OCI-LY3 (cell line): ENCODE results near the gene KYAT1.
"Not testable (repeated sequence)": the region's sequence is repeated elsewhere in the genome, so short reads cannot be mapped to it uniquely, and the experiment has no call there.

Source experiments
- H2AFZ ChIP-seq: fragments of 200-600, 300-600 bp; shearing (Covaris generic); 2 replicates; pipeline ENCODE4 v1.6.0; 2014; ENCODE audit warnings: antibody characterized with exemption, low read depth, low read length
- H3K27ac ChIP-seq: fragments of 200-600, 300-600 bp; sonication (generic); 2 replicates; pipeline ENCODE4 v1.5.1; 2014; ENCODE audit warnings: mild to moderate bottlenecking, low read length, moderate library complexity, mixed read lengths
- H3K27me3 ChIP-seq: fragments of 200-600, 300-600 bp; sonication (generic); 2 replicates; pipeline ENCODE4 v1.6.1; 2014; ENCODE audit warnings: low read depth, low read length, mixed read lengths
- H3K36me3 ChIP-seq: fragments of 200-600, 300-600 bp; sonication (generic); replicated peaks from 2 replicates; pipeline ENCODE3; 2014; ENCODE audit warnings: low read depth, low read length, mixed read lengths
- H3K4me1 ChIP-seq: fragments of 300-600, 200-600 bp; sonication (generic); 2 replicates; pipeline ENCODE4 v1.6.1; 2014; ENCODE audit warnings: low read length, mixed read lengths
- H3K4me2 ChIP-seq: fragments of 200-600, 300-600 bp; sonication (generic); 2 replicates; pipeline ENCODE4 v1.6.1; 2014; ENCODE audit warnings: low read length, mixed read lengths
- H3K4me3 ChIP-seq: fragments of 300-600, 200-600 bp; sonication (generic); 2 replicates; pipeline ENCODE4 v1.5.1; 2014; ENCODE audit warnings: antibody characterized with exemption, mild to moderate bottlenecking, low read length, moderate library complexity
- H3K79me2 ChIP-seq: fragments of 300-600, 200-600 bp; shearing (Covaris generic); 2 replicates; pipeline ENCODE4 v1.6.1; 2014; ENCODE audit warnings: mild to moderate bottlenecking, low read length, mixed read lengths
- H3K9ac ChIP-seq: fragments of 300-600, 200-600 bp; shearing (Covaris generic); 2 replicates; pipeline ENCODE4 v1.6.0; 2014; ENCODE audit warnings: mild to moderate bottlenecking, low read length, moderate library complexity
- H3K9me3 ChIP-seq: fragments of 200-600, 300-600 bp; shearing (Covaris generic); 2 replicates; pipeline ENCODE4 v1.6.1; 2014; ENCODE audit warnings: low read length, mixed read lengths; ENCODE audit not compliant: insufficient read depth
- H4K20me1 ChIP-seq: fragments of 200-600, 300-600 bp; sonication (generic); 2 replicates; pipeline ENCODE4 v1.6.1; 2016; ENCODE audit warnings: low read length, mixed read lengths; ENCODE audit not compliant: insufficient read depth
- EZH2phosphoT487 ChIP-seq: fragments of 200-600 bp; shearing (Covaris generic); IDR thresholded peaks from 2 replicates; pipeline ENCODE4 v1.6.1; 2018; ENCODE audit warnings: antibody characterized with exemption, mixed run types, low read depth
- TF ChIP-seq, protein P1 (sequence below): fragments of 200-600, 300-600 bp; sonication (generic); IDR thresholded peaks from 2 replicates; pipeline ENCODE4 v1.5.1; 2014; ENCODE audit warnings: antibody characterized with exemption, low read length, low read depth

The KYAT1 gene

DNA sequence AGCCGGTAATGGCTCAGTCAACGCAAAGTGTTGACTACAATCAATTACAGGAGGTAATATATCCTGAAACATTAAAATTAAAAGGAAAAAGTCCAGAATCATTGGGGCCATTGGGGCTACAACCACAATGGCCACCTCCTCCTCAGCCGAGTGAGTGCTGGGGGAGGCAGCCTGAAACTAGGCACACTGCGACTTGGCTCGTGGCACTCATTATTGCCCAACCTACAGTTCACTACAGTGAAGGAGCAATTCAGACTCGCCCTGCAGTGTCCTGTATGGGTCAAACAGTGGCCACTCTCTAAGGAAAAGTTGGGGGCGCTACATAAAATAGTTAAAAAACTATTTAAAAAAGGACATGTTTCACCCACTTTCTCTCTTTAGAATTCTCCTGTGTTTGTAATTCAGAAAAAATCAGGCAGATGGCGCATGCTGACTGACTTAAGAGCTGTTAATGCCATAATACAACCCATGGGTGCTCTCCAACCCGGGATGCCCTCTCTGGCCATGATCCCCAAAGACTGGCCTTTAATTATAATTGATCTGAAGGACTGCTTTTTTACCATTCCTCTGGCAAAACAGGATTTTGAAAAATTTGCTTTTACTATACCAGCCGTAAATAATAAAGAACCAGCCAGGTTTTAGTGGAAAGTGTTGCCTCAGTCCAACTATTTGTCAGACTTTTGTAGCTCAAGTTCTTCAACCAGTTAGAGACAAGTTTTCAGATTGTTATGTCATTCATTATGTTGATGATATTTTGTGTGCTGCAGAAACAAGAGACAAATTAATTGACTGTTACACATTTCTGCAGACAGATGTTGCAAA, 29.8 kb downstream of the KYAT1 start:
- not testable (repeated sequence) for H3K9ac ChIP-seq, H3K4me3 ChIP-seq, H4K20me1 ChIP-seq, H3K36me3 ChIP-seq, H3K27ac ChIP-seq, H3K4me2 ChIP-seq, H3K27me3 ChIP-seq, H3K9me3 ChIP-seq, H3K4me1 ChIP-seq, H3K79me2 ChIP-seq, H2AFZ ChIP-seq
- TF ChIP-seq, protein P1, sequence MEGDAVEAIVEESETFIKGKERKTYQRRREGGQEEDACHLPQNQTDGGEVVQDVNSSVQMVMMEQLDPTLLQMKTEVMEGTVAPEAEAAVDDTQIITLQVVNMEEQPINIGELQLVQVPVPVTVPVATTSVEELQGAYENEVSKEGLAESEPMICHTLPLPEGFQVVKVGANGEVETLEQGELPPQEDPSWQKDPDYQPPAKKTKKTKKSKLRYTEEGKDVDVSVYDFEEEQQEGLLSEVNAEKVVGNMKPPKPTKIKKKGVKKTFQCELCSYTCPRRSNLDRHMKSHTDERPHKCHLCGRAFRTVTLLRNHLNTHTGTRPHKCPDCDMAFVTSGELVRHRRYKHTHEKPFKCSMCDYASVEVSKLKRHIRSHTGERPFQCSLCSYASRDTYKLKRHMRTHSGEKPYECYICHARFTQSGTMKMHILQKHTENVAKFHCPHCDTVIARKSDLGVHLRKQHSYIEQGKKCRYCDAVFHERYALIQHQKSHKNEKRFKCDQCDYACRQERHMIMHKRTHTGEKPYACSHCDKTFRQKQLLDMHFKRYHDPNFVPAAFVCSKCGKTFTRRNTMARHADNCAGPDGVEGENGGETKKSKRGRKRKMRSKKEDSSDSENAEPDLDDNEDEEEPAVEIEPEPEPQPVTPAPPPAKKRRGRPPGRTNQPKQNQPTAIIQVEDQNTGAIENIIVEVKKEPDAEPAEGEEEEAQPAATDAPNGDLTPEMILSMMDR = peak; percentile 40

DNA sequence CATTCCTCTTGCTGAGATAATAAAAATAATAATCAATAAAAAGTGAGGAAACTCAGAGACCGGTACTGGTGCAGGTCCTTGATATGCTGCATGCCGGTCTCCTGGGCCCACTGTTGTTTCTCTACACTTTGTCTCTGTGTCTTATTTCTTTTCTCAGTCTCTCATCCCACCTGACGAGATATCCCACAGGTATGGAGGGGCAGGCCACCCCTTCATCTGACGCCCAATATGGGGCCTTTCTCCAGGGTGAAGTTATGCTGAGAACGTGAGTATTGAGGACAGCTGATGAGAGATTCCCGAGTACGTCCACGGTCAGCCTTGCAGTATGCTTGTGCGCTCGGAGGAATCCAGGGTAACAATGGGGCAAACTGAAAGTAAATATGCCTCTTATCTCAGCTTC, 30.7 kb downstream of the KYAT1 start:
- H4K20me1 ChIP-seq = not testable (repeated sequence)

GRCh38 chr9:128847803-128848202, 33.9 kb downstream of the KYAT1 start:
- Histone ChIP-seq H3K27me3 (no peaks in the 10 kb centered on the region), H2AFZ (no peak overlapping the region), H3K79me2 (no peaks in the 10 kb centered on the region), H3K9ac (no peak overlapping the region), H3K4me2 (no peak overlapping the region), H4K20me1 (no peaks in the 10 kb centered on the region), H3K4me1 (no peaks in the 10 kb centered on the region), H3K9me3 (no peaks in the 10 kb centered on the region), H3K4me3 (no peak overlapping the region), H3K27ac (no peak overlapping the region), H3K36me3 (no peaks in the 10 kb centered on the region)
- TF ChIP-seq, protein P1 = no peak
- no peak for TF ChIP-seq EZH2phosphoT487

More for the DNA sequence above, 30.7 kb downstream of the KYAT1 start:
- not testable (repeated sequence) for H3K4me3 ChIP-seq, H3K4me2 ChIP-seq, H3K27me3 ChIP-seq, H3K79me2 ChIP-seq, H3K9ac ChIP-seq, H3K27ac ChIP-seq, H3K36me3 ChIP-seq, H2AFZ ChIP-seq, H3K4me1 ChIP-seq, H3K9me3 ChIP-seq

GRCh38 chr9:128846680-128847030, 35.1 kb downstream of the KYAT1 start:
- Histone ChIP-seq H3K9me3 (no peaks in the 10 kb centered on the region), H3K4me2 (no peak overlapping the region), H3K9ac (no peak overlapping the region), H3K79me2 (no peaks in the 10 kb centered on the region), H3K27me3 (no peaks in the 10 kb centered on the region), H3K36me3 (no peaks in the 10 kb centered on the region), H2AFZ (no peak overlapping the region), H4K20me1 (no peaks in the 10 kb centered on the region), H3K4me1 (no peaks in the 10 kb centered on the region), H3K27ac (no peak overlapping the region), H3K4me3 (no peak overlapping the region)
- TF ChIP-seq, protein P1 = no peak
- no peak for TF ChIP-seq EZH2phosphoT487
